SU-DHL-6 (cell line): Measurements from ENCODE around the gene KRT9.

ENCODE experiments used
- EZH2phosphoT487 ChIP-seq: fragments of 200-600 bp; sonication (generic), shearing (Covaris generic); conservative IDR thresholded peaks from 2 replicates; pipeline ENCODE4 v1.6.1; 2018; ENCODE audit warnings: mild to moderate bottlenecking, antibody characterized with exemption, low read length, moderate library complexity, mixed read lengths
- TF ChIP-seq, protein P1 (sequence below): fragments of 200-600 bp; sonication (generic); IDR thresholded peaks from one replicate; pipeline ENCODE4 v1.5.1; 2017; ENCODE audit warnings: antibody characterized with exemption, mild to moderate bottlenecking, low read length, moderate library complexity; ENCODE audit not compliant: insufficient read depth, poor library complexity, severe bottlenecking

GRCh38 chr17:41593306-41593981 is 21.6 kb upstream of the KRT9 start:
- TF ChIP-seq, protein P1, sequence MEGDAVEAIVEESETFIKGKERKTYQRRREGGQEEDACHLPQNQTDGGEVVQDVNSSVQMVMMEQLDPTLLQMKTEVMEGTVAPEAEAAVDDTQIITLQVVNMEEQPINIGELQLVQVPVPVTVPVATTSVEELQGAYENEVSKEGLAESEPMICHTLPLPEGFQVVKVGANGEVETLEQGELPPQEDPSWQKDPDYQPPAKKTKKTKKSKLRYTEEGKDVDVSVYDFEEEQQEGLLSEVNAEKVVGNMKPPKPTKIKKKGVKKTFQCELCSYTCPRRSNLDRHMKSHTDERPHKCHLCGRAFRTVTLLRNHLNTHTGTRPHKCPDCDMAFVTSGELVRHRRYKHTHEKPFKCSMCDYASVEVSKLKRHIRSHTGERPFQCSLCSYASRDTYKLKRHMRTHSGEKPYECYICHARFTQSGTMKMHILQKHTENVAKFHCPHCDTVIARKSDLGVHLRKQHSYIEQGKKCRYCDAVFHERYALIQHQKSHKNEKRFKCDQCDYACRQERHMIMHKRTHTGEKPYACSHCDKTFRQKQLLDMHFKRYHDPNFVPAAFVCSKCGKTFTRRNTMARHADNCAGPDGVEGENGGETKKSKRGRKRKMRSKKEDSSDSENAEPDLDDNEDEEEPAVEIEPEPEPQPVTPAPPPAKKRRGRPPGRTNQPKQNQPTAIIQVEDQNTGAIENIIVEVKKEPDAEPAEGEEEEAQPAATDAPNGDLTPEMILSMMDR, result no peak
- no peak for TF ChIP-seq EZH2phosphoT487
